HL-60 (cell line): ENCODE results near the gene OPTC.

Experiments
- TF ChIP-seq, protein P1 (sequence below): IDR thresholded peaks from one replicate; pipeline ENCODE4 v1.5.1; 2011; ENCODE audit warnings: low read length, control low read depth, inconsistent platforms; ENCODE audit not compliant: insufficient read depth
- TF ChIP-seq, protein P2 (sequence below): IDR thresholded peaks from 2 replicates; pipeline ENCODE4 v1.6.1; 2012; ENCODE audit warnings: low read depth; ENCODE audit not compliant: insufficient replicate concordance

DNA sequence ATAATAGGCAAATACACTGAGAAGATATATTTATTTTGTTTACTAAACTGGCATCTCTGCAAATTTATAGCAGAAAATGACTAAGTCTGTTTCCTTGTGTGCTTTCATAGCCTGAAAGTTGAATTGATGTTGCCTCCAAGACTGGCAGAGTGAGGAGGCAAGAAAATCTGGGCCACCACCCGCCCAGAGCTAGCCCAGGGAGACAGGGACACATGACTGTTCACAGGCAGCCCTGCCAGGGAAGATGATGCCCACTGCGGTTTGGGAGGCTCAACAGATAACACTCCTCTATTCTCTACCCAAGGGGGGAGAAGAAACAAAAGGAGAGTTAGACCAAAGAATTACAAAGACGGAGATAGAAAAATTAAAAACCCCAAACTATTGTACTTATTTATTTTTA, 37.1 kb downstream of the OPTC start:
- TF ChIP-seq, protein P1, sequence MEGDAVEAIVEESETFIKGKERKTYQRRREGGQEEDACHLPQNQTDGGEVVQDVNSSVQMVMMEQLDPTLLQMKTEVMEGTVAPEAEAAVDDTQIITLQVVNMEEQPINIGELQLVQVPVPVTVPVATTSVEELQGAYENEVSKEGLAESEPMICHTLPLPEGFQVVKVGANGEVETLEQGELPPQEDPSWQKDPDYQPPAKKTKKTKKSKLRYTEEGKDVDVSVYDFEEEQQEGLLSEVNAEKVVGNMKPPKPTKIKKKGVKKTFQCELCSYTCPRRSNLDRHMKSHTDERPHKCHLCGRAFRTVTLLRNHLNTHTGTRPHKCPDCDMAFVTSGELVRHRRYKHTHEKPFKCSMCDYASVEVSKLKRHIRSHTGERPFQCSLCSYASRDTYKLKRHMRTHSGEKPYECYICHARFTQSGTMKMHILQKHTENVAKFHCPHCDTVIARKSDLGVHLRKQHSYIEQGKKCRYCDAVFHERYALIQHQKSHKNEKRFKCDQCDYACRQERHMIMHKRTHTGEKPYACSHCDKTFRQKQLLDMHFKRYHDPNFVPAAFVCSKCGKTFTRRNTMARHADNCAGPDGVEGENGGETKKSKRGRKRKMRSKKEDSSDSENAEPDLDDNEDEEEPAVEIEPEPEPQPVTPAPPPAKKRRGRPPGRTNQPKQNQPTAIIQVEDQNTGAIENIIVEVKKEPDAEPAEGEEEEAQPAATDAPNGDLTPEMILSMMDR = no peak
- TF ChIP-seq, protein P2, sequence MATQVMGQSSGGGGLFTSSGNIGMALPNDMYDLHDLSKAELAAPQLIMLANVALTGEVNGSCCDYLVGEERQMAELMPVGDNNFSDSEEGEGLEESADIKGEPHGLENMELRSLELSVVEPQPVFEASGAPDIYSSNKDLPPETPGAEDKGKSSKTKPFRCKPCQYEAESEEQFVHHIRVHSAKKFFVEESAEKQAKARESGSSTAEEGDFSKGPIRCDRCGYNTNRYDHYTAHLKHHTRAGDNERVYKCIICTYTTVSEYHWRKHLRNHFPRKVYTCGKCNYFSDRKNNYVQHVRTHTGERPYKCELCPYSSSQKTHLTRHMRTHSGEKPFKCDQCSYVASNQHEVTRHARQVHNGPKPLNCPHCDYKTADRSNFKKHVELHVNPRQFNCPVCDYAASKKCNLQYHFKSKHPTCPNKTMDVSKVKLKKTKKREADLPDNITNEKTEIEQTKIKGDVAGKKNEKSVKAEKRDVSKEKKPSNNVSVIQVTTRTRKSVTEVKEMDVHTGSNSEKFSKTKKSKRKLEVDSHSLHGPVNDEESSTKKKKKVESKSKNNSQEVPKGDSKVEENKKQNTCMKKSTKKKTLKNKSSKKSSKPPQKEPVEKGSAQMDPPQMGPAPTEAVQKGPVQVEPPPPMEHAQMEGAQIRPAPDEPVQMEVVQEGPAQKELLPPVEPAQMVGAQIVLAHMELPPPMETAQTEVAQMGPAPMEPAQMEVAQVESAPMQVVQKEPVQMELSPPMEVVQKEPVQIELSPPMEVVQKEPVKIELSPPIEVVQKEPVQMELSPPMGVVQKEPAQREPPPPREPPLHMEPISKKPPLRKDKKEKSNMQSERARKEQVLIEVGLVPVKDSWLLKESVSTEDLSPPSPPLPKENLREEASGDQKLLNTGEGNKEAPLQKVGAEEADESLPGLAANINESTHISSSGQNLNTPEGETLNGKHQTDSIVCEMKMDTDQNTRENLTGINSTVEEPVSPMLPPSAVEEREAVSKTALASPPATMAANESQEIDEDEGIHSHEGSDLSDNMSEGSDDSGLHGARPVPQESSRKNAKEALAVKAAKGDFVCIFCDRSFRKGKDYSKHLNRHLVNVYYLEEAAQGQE = no peak
